ENCODE results near the gene FBF1. TPM values are rescaled to one million over a fixed set of nuclear protein-coding genes. Genes with fewer than 3 reads are reported as not detected.
"Not testable (repeated sequence)": the region's sequence is repeated elsewhere in the genome, so short reads cannot be mapped to it uniquely, and the experiment has no call there.

FBF1 gene
- total RNA-seq, 2 donors from 2014 or later = 25.9 to 39.1 TPM

DNA sequence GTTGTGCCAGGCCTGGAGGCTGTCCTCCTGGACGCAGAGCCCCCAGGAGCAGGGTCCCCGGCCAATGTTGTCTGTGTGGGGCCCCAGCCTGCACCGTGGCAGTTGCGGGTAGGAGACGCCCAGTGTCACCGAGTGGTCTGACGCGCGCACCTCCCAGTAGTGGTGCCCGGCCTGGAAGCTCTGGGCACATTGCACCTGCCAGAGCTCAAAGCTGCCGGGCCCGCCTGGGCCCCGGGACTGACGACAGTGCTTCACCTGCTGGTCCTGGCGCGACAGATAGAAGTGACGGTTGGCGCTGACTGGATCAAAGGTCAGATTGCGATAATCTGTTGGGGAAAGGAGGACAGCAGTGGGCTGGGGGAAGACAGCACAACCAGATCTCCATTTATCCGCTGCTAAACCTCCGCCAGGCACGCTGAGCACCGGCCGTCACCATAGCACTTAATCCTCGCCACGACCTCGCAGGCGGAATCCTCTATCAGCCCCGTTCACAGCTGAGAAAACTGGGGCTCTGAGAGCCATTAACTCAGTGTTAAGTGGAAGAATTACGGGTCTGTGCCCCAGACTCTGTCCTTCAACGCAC, 49.7 kb downstream of the FBF1 start:
- Mint-ChIP-seq H3K4me3 (no peak overlapping the region), H3K27me3 (ENCODE audit: insufficient read depth) (no peaks in the 10 kb centered on the region), H3K27ac (no peak overlapping the region), H3K4me1 (peaks cover 17% of the 10 kb centered on the region), H3K36me3 (ENCODE audit: low read depth) (peaks cover 19% of the 10 kb centered on the region), H3K9me3 (no peaks in the 10 kb centered on the region)
- 97 to 99% methylated on average over 29 to 31 of the region's 31 CpGs for WGBS, 2 experiments (ENCODE audit: insufficient coverage in 1 of 2, insufficient read length in 1 of 2)
- TF ChIP-seq, protein P1, sequence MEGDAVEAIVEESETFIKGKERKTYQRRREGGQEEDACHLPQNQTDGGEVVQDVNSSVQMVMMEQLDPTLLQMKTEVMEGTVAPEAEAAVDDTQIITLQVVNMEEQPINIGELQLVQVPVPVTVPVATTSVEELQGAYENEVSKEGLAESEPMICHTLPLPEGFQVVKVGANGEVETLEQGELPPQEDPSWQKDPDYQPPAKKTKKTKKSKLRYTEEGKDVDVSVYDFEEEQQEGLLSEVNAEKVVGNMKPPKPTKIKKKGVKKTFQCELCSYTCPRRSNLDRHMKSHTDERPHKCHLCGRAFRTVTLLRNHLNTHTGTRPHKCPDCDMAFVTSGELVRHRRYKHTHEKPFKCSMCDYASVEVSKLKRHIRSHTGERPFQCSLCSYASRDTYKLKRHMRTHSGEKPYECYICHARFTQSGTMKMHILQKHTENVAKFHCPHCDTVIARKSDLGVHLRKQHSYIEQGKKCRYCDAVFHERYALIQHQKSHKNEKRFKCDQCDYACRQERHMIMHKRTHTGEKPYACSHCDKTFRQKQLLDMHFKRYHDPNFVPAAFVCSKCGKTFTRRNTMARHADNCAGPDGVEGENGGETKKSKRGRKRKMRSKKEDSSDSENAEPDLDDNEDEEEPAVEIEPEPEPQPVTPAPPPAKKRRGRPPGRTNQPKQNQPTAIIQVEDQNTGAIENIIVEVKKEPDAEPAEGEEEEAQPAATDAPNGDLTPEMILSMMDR (conservative IDR thresholded peaks at IDR 0.05) = no peak
- no peak for DNase-seq
- H3K27ac ChIP-seq (ENCODE audit: low read depth, low read length) = no peak overlapping the region
- peaks cover 7% of the 10 kb centered on the region for H3K4me1 ChIP-seq (ENCODE audit: control insufficient read depth, insufficient read depth, low read length)
- no peak overlapping the region for H3K9ac ChIP-seq (ENCODE audit: extremely low read depth, low read length, poor library complexity, severe bottlenecking)
- H3K4me3 ChIP-seq (ENCODE audit: low read length) = no peak overlapping the region
- no peaks in the 10 kb centered on the region for H3K27me3 ChIP-seq (ENCODE audit: control insufficient read depth, insufficient read depth, low read length, poor library complexity, severe bottlenecking)
- no peaks in the 10 kb centered on the region for H3K9me3 ChIP-seq (ENCODE audit: control insufficient read depth, low read length)
- H3K36me3 ChIP-seq (ENCODE audit: control insufficient read depth, insufficient read depth, low read length) = peaks cover 18% of the 10 kb centered on the region

DNA sequence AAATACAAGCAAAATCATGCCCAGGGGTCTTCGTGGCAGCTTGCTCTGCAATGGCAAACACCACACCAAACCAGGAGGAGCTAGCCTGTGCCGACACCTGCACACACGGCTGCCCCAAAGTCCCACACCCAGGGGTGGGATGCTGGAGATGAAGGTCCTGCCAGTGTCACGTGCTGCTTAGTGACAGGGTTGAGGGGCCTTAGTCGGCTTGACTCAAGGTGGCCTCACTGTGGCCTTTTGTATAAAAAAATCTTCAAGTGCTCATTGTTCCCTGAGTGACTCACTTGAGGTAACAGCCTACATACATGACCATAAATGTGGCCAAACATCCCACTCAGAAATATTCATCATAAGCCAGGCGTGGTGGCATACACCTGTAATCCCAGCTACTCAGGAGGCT, 51.4 kb downstream of the FBF1 start:
- Mint-ChIP-seq H3K4me1 (peaks cover 8% of the 10 kb centered on the region), H3K9me3 (no peaks in the 10 kb centered on the region), H3K4me3 (no peak overlapping the region), H3K36me3 (ENCODE audit: low read depth) (peaks cover 19% of the 10 kb centered on the region), H3K27ac (no peak overlapping the region), H3K27me3 (ENCODE audit: insufficient read depth) (peaks cover 4% of the 10 kb centered on the region)
- TF ChIP-seq, protein P1 (conservative IDR thresholded peaks at IDR 0.05) = no peak
- no peak overlapping the region for H3K9ac ChIP-seq (ENCODE audit: extremely low read depth, low read length, poor library complexity, severe bottlenecking)
- H3K27ac ChIP-seq (ENCODE audit: low read depth, low read length) = no peak overlapping the region
- no peaks in the 10 kb centered on the region for H3K4me1 ChIP-seq (ENCODE audit: control insufficient read depth, insufficient read depth, low read length)
- 92 to 94% methylated on average over 5 to 6 of the region's 6 CpGs for WGBS, 2 experiments (ENCODE audit: insufficient coverage in 1 of 2, insufficient read length in 1 of 2)
- H3K27me3 ChIP-seq (ENCODE audit: control insufficient read depth, insufficient read depth, low read length, poor library complexity, severe bottlenecking) = no peaks in the 10 kb centered on the region
- no peaks in the 10 kb centered on the region for H3K9me3 ChIP-seq (ENCODE audit: control insufficient read depth, low read length)
- peaks cover 18% of the 10 kb centered on the region for H3K36me3 ChIP-seq (ENCODE audit: control insufficient read depth, insufficient read depth, low read length)
- no peak overlapping the region for H3K4me3 ChIP-seq (ENCODE audit: low read length)
- no peak for DNase-seq

DNA sequence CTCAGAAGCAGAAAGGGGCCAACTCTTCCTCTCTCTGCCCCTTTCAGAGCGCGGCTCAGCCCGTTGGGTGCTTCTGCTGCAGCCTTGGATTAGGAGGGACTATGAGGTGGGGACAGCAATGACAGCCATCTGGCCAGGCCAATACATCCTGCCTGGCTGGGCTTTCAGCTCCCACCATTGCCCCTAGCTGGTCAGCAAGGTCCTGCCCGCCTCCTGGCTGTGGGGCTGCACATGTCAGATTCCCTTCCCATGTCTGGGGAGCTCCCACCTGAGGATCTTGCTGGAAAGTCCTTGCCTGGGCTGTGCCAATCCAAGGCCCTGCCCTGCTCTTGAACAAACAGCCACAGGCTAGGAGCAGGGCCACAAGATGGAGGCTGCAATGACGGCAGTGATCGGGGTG, 52.4 kb downstream of the FBF1 start:
- Mint-ChIP-seq H3K27me3 (ENCODE audit: insufficient read depth) (peaks cover 4% of the 10 kb centered on the region), H3K36me3 (ENCODE audit: low read depth) (peaks cover 19% of the 10 kb centered on the region), H3K4me3 (no peak overlapping the region), H3K9me3 (no peaks in the 10 kb centered on the region), H3K27ac (no peak overlapping the region), H3K4me1 (no peaks in the 10 kb centered on the region)
- Histone ChIP-seq H3K36me3 (ENCODE audit: control insufficient read depth, insufficient read depth, low read length) (peaks cover 18% of the 10 kb centered on the region), H3K4me3 (ENCODE audit: low read length) (no peak overlapping the region), H3K27ac (ENCODE audit: low read depth, low read length) (no peak overlapping the region), H3K9me3 (ENCODE audit: control insufficient read depth, low read length) (no peaks in the 10 kb centered on the region), H3K4me1 (ENCODE audit: control insufficient read depth, insufficient read depth, low read length) (no peaks in the 10 kb centered on the region), H3K9ac (ENCODE audit: extremely low read depth, low read length, poor library complexity, severe bottlenecking) (no peak overlapping the region), H3K27me3 (ENCODE audit: control insufficient read depth, insufficient read depth, low read length, poor library complexity, severe bottlenecking) (no peaks in the 10 kb centered on the region)
- peak; percentile 71 for DNase-seq
- TF ChIP-seq, protein P1 (conservative IDR thresholded peaks at IDR 0.05) = no peak
- 78% methylated on average over 6 of the region's 6 CpGs; no CpG with 5 or more reads in 1 of the 2 experiments for WGBS, 2 experiments (ENCODE audit: insufficient coverage in 1 of 2, insufficient read length in 1 of 2)

DNA sequence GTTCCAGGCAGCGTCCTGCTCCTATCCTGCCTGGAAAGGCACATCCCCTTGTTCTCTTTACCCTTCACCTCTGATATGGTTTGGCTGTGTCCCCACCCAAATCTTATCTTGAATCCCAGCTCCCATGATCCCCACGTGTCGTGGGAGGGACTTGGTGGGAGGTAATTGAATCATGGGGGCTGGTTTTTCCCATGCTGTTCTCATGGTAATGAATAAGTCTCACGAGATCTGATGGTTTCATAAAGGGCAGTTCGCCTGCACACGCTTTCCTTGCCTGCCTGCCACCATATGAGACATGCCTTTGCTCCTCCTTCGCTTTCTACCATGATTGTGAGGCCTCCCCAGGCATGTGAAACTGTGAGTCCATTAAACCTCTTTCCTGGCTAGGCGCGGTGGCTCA, 55.0 kb downstream of the FBF1 start:
- H3K27ac ChIP-seq (ENCODE audit: low read depth, low read length); H3K9me3 ChIP-seq (ENCODE audit: control insufficient read depth, low read length); H3K4me1 ChIP-seq (ENCODE audit: control insufficient read depth, insufficient read depth, low read length); H3K27me3 ChIP-seq (ENCODE audit: control insufficient read depth, insufficient read depth, low read length, poor library complexity, severe bottlenecking); DNase-seq; H3K9ac ChIP-seq (ENCODE audit: extremely low read depth, low read length, poor library complexity, severe bottlenecking); H3K4me3 ChIP-seq (ENCODE audit: low read length); H3K9me3 Mint-ChIP-seq; H3K4me1 Mint-ChIP-seq; H3K4me3 Mint-ChIP-seq: not testable (repeated sequence)
- WGBS, 2 experiments (ENCODE audit: insufficient coverage in 1 of 2, insufficient read length in 1 of 2) = 85 to 91% methylated on average over 5 to 9 of the region's 9 CpGs
- H3K27me3 Mint-ChIP-seq (ENCODE audit: insufficient read depth) = peaks cover 15% of the 10 kb centered on the region
- H3K27ac Mint-ChIP-seq = peak overlapping the region; percentile 21
- peaks cover 13% of the 10 kb centered on the region for H3K36me3 ChIP-seq (ENCODE audit: control insufficient read depth, insufficient read depth, low read length)
- peaks cover 13% of the 10 kb centered on the region for H3K36me3 Mint-ChIP-seq (ENCODE audit: low read depth)

Data from endodermal cell (in vitro differentiated cells).